Uterus (tissue), 4 donors: Measurements from ENCODE around the gene ZBTB7C. TPM values are rescaled to one million over a fixed set of nuclear protein-coding genes. Genes with fewer than 3 reads are reported as not detected.

ENCODE experiments used
- DNase-seq, 2 donors: peaks; one replicate each; pipeline ENCODE4 v3.0.0-alpha.2; 2019 to 2020
- H3K27ac ChIP-seq, 2 donors: fragments of 200-600 bp; sonication (generic); 1 replicate in 1 of 2; 2 replicates in 1 of 2; pipeline ENCODE4 v1.5.1; 2016 to 2018
- H3K27me3 ChIP-seq, 2 donors: fragments of 200-600 bp; sonication (generic); one replicate each; pipeline ENCODE4 v1.5.1; 2018 to 2019; ENCODE audit warnings: control low read depth in 1 of 2
- H3K36me3 ChIP-seq, 2 donors: fragments of 200-600 bp; sonication (generic); one replicate each; pipeline ENCODE4 v1.5.1; 2019; ENCODE audit warnings: control low read depth in 1 of 2
- H3K4me1 ChIP-seq, 2 donors: fragments of 200-600 bp; sonication (generic); one replicate each; pipeline ENCODE4 v1.5.1; 2018 to 2019; ENCODE audit warnings: control low read depth in 1 of 2
- H3K4me3 ChIP-seq, 2 donors: fragments of 200-600 bp; sonication (generic); 1 replicate in 1 of 2; 2 replicates in 1 of 2; pipeline ENCODE4 v1.5.1; 2018 to 2019; ENCODE audit warnings: mild to moderate bottlenecking in 1 of 2
- H3K9me3 ChIP-seq, 2 donors: fragments of 200-600 bp; sonication (generic); one replicate each; pipeline ENCODE4 v1.5.1; 2019; ENCODE audit warnings: control low read depth in 1 of 2
- POLR2A ChIP-seq, 2 donors: fragments of 450-650 bp; IDR thresholded peaks; one replicate each; pipeline ENCODE4 v1.6.1; 2016; ENCODE audit warnings: antibody characterized with exemption in 2 of 2, mild to moderate bottlenecking in 1 of 2, moderate library complexity in 1 of 2
- intact Hi-C: fragments of 100-400 bp; cut with DNase I; formaldehyde crosslinking; loops from one replicate; pipeline ENCODE4 v1.15.1; 2023; ENCODE audit warnings: low total_unique reads
- total RNA-seq, 4 donors: library from RNA; depleted of rRNA in 3 of 4; stranded (reverse); fragments of >200 nt in 3 of 4; gene quantifications; one replicate each; pipeline versions ENCODE4 v1.1.0 to v1.2.4, GENCODE V29; 2014 to 2023
- TF ChIP-seq, protein P1 (sequence below), 4 experiments: fragments of 200-600 bp in 2 of 4; fragments of 450-650 bp in 2 of 4; sonication (generic) in 2 of 4; IDR thresholded peaks; one replicate each; pipeline ENCODE4 v1.5.1; 2016 to 2019; ENCODE audit warnings: antibody characterized with exemption in 4 of 4, mild to moderate bottlenecking in 2 of 4, moderate library complexity in 1 of 4
- donor health status: DM: yes; HTN: yes; CAD: no.

Gene ZBTB7C
- total RNA-seq, 4 donors from 2014 or later, result 1.0 to 11.2 (median 7.9) TPM

DNA sequence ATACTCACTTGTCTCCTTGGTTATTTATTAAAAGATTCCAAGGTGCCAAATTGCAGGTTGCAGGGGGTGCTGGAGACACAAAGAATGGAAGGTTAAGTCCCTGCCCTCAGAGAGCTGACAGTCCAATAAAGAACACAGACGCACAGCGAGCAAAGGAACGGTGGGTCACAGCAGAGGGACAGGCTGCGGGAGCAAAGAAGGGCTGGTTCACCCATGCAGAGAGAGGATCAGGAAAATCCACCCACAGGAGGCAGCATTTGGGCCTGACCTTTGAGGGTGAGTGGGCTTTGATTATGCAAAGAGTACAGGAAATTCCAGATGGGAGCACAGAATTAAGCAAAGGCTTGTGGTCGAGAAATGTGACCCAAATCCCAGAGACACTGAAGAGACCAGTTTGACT is 45.0 kb downstream of the ZBTB7C start:
- intact Hi-C loops, result no loop called here
- no peak for DNase-seq
- H3K9me3 ChIP-seq, result no peaks in the 10 kb centered on the region
- H3K4me1 ChIP-seq, result no peaks in the 10 kb centered on the region
- H3K27me3 ChIP-seq, result no peaks in the 10 kb centered on the region
- H3K27ac ChIP-seq, result no peak overlapping the region
- H3K4me3 ChIP-seq, result no peak overlapping the region
- TF ChIP-seq, protein P1, sequence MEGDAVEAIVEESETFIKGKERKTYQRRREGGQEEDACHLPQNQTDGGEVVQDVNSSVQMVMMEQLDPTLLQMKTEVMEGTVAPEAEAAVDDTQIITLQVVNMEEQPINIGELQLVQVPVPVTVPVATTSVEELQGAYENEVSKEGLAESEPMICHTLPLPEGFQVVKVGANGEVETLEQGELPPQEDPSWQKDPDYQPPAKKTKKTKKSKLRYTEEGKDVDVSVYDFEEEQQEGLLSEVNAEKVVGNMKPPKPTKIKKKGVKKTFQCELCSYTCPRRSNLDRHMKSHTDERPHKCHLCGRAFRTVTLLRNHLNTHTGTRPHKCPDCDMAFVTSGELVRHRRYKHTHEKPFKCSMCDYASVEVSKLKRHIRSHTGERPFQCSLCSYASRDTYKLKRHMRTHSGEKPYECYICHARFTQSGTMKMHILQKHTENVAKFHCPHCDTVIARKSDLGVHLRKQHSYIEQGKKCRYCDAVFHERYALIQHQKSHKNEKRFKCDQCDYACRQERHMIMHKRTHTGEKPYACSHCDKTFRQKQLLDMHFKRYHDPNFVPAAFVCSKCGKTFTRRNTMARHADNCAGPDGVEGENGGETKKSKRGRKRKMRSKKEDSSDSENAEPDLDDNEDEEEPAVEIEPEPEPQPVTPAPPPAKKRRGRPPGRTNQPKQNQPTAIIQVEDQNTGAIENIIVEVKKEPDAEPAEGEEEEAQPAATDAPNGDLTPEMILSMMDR (IDR thresholded peaks at IDR 0.05), result no peak
- TF ChIP-seq POLR2A (IDR thresholded peaks at IDR 0.05), result no peak
- no peaks in the 10 kb centered on the region for H3K36me3 ChIP-seq

DNA sequence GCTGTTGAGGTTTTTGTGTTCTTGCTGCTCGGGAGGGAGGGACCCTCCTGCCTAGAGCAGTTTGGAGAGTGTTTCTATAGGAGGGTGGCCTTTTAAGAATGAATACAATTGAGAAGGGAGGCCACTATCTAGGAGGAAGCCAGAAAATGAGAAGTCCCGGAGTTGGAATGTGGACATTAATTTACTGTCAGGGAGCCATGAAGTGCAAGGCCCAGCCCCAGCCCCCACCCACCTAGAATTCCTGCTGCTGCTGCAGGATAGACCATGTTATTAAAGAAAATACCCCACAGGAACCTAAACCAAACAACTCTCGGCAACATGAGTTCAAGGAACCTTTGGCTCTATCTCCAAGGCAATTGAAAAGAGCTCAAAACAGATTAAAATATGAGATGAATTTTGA is 46.0 kb downstream of the ZBTB7C start:
- DNase-seq, result no peak
- H3K27ac ChIP-seq, result no peak overlapping the region
- intact Hi-C loops, result no loop called here

DNA sequence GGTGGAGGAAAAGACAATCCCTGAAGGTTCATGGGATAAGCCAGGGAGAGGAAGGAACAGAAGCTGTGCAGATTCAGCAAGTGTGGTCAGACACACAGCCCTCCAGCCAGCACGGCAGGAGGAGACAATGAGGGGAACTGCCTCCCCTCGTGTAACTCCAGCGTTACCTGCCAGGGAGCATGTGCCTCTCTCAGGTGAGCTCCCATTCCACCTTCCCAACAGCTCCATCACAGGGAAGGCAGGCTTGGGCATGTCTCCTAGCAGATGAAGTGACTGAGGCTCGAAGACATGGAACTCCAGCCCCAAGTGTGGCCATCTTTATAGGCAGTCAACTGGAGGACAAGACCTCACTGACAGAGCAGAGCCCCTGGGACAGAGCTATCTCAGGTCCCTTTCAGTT is 47.4 kb downstream of the ZBTB7C start:
- DNase-seq, result no peak
- intact Hi-C loops, result no loop called here
- H3K9me3 ChIP-seq, result no peaks in the 10 kb centered on the region
- H3K4me1 ChIP-seq, result no peaks in the 10 kb centered on the region
- H3K36me3 ChIP-seq, result no peaks in the 10 kb centered on the region
- no peak overlapping the region for H3K4me3 ChIP-seq
- no peaks in the 10 kb centered on the region for H3K27me3 ChIP-seq
- TF ChIP-seq, protein P1 (IDR thresholded peaks at IDR 0.05), result no peak
- TF ChIP-seq POLR2A (IDR thresholded peaks at IDR 0.05), result no peak
- H3K27ac ChIP-seq, result no peak overlapping the region

More for the DNA sequence above, 46.0 kb downstream of the ZBTB7C start:
- Histone ChIP-seq H3K36me3 (no peaks in the 10 kb centered on the region), H3K27me3 (no peaks in the 10 kb centered on the region), H3K4me3 (no peak overlapping the region), H3K4me1 (no peaks in the 10 kb centered on the region), H3K9me3 (no peaks in the 10 kb centered on the region)
- TF ChIP-seq, protein P1 (IDR thresholded peaks at IDR 0.05), result no peak
- TF ChIP-seq POLR2A (IDR thresholded peaks at IDR 0.05), result no peak

DNA sequence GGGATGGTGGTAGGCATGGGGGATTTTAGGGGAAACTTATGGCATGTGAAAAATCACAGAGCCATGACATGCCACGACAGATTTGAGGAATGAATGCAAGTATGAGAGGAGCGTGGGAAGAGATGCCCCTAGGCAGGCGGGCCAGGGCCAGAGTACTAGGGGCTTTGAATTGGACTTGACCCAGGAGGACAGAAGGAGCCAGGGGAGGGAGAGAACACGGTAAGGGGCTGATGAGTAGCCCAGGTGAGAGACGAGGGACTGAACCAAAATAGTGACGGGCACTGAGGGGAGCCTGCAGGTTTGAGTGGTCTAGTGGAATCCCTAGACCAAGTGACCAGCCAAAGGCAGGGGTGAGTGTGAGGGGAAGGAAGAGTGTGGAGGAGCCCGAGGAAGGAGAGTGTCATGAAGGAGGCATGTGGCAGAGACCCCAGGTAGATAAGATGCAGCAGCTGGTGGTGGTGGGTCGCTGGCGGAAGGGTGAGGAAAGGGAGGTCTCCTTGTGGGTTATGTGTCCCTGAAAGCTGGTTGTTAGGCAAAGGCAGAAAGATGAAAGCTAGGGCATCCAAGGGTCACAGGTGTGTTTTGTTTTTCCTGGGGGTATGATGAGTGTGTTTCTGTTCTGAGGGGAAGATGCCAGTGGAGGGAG is 48.7 kb downstream of the ZBTB7C start:
- no peak overlapping the region for H3K27ac ChIP-seq
- intact Hi-C loops, result no loop called here
- TF ChIP-seq, protein P1 (IDR thresholded peaks at IDR 0.05), result no peak
- TF ChIP-seq POLR2A (IDR thresholded peaks at IDR 0.05), result no peak

DNA sequence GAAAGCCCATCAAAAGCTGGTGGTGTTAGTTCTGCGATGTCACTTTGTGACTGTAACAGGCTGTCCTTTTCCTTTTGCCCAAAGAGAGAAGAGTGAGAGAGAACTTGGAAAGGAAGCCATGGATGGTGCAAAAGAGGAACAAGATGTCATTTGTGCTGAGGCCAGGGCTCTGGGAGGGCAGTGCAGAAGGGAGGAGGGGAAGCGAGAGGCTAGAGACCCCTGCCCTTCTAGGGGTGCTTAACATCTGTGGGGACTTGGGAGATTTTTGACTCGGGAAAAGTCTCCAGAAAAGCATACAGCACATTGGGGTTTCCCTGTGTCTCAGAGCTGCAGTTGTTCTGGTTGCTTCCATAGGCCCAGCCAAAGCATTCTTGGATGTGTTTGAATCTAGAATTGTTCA is 49.6 kb downstream of the ZBTB7C start:
- no peak for DNase-seq
- no peak overlapping the region for H3K27ac ChIP-seq
- H3K9me3 ChIP-seq, result no peaks in the 10 kb centered on the region
- no peak for TF ChIP-seq POLR2A (IDR thresholded peaks at IDR 0.05)
- TF ChIP-seq, protein P1 (IDR thresholded peaks at IDR 0.05), result no peak
- H3K4me3 ChIP-seq, result no peak overlapping the region
- H3K4me1 ChIP-seq, result no peaks in the 10 kb centered on the region
- intact Hi-C loops, result no loop called here
- H3K36me3 ChIP-seq, result no peaks in the 10 kb centered on the region
- H3K27me3 ChIP-seq, result no peaks in the 10 kb centered on the region

More for the DNA sequence above, 48.7 kb downstream of the ZBTB7C start:
- H3K4me1 ChIP-seq, result no peaks in the 10 kb centered on the region
- no peaks in the 10 kb centered on the region for H3K36me3 ChIP-seq
- H3K27me3 ChIP-seq, result no peaks in the 10 kb centered on the region
- DNase-seq, result no peak
- H3K9me3 ChIP-seq, result no peaks in the 10 kb centered on the region
- no peak overlapping the region for H3K4me3 ChIP-seq
